CD4-positive, CD25-positive, alpha-beta regulatory T cell (primary cell): ENCODE results near the gene PCDHB10. TPM values are rescaled to one million over a fixed set of nuclear protein-coding genes. Genes with fewer than 3 reads are reported as not detected.
"Not testable (repeated sequence)": the region's sequence is repeated elsewhere in the genome, so short reads cannot be mapped to it uniquely, and the experiment has no call there.

Experiments used
- ATAC-seq, 2 donors: fragments of 150-1000 bp; cut with Tn5 transposase; one replicate each; pipeline ENCODE4 v1.10.0; 2021; ENCODE audit warnings: low read depth in 2 of 2, moderate number of reproducible peaks in 2 of 2, moderate library complexity in 1 of 2
- DNase-seq, 3 donors: peaks; one replicate each; pipeline versions ENCODE4 v3.0.0 to v3.0.0-alpha.2; 2012 to 2022; ENCODE audit warnings: mixed read lengths in 1 of 3
- H3K27ac ChIP-seq: one replicate; pipeline ENCODE4 v1.7.0; 2013; ENCODE audit warnings: mild to moderate bottlenecking, low read length; ENCODE audit not compliant: insufficient read depth, poor library complexity, severe bottlenecking
- H3K27me3 ChIP-seq: one replicate; pipeline ENCODE4 v1.7.0; 2013; ENCODE audit warnings: low read length; ENCODE audit not compliant: control insufficient read depth, insufficient read depth
- H3K36me3 ChIP-seq: one replicate; pipeline ENCODE4 v1.7.0; 2013; ENCODE audit warnings: mild to moderate bottlenecking, low read length, moderate library complexity; ENCODE audit not compliant: control insufficient read depth, insufficient read depth
- H3K4me1 ChIP-seq: 2 replicates; pipeline ENCODE4 v1.7.0; 2013; ENCODE audit warnings: mild to moderate bottlenecking, low read length; ENCODE audit not compliant: insufficient read depth, control insufficient read depth, poor library complexity, severe bottlenecking
- H3K4me3 ChIP-seq: one replicate; pipeline ENCODE4 v1.7.0; 2013; ENCODE audit warnings: low read depth, mild to moderate bottlenecking, low read length, moderate library complexity
- H3K9me3 ChIP-seq, 2 experiments: 1 replicate in 1 of 2; 2 replicates in 1 of 2; pipeline ENCODE4 v1.7.0; 2013; ENCODE audit warnings: low read length in 2 of 2, mild to moderate bottlenecking in 1 of 2, moderate library complexity in 1 of 2; ENCODE audit not compliant: control insufficient read depth in 2 of 2
- H3K27ac Mint-ChIP-seq, 3 donors: one replicate each; pipeline ENCODE4 v1.8.0; 2020 to 2022; ENCODE audit warnings: mild to moderate bottlenecking in 3 of 3, mixed read lengths in 3 of 3, moderate library complexity in 2 of 3
- H3K27me3 Mint-ChIP-seq: one replicate; pipeline ENCODE4 v1.8.0; 2022; ENCODE audit warnings: mild to moderate bottlenecking, mixed read lengths
- H3K36me3 Mint-ChIP-seq: one replicate; pipeline ENCODE4 v1.8.0; 2020; ENCODE audit warnings: mixed read lengths
- H3K4me1 Mint-ChIP-seq, 4 donors: one replicate each; pipeline ENCODE4 v1.8.0; 2020 to 2022; ENCODE audit warnings: mixed read lengths in 4 of 4, mild to moderate bottlenecking in 1 of 4
- H3K4me3 Mint-ChIP-seq, 4 donors: one replicate each; pipeline ENCODE4 v1.8.0; 2020 to 2022; ENCODE audit warnings: mild to moderate bottlenecking in 4 of 4, mixed read lengths in 4 of 4, moderate library complexity in 3 of 4
- H3K9me3 Mint-ChIP-seq, 7 donors: one replicate each; pipeline ENCODE4 v1.8.0; 2020 to 2022; ENCODE audit warnings: mixed read lengths in 7 of 7, mild to moderate bottlenecking in 3 of 7, moderate library complexity in 2 of 7
- polyA plus RNA-seq, 4 donors: library from polyadenylated mRNA; unstranded; fragments of 300-500 nt; fragmentation: Illumina TruSeq; gene quantifications; one replicate each; pipeline ENCODE4 v1.2.3, GENCODE V29; 2021
- total RNA-seq: library from RNA; stranded (reverse); gene quantifications from one replicate; pipeline ENCODE4 v1.2.3, GENCODE V29; 2022

The PCDHB10 gene
- total and polyA plus RNA-seq, 5 donors from 2014 or later = not detected

GRCh38 chr5:141179876-141180275, 12.3 kb upstream of the PCDHB10 start:
- not testable (repeated sequence) for H3K4me1 ChIP-seq, H3K27ac ChIP-seq, H3K4me3 ChIP-seq, DNase-seq, H3K9me3 ChIP-seq, H3K27me3 ChIP-seq, H3K36me3 Mint-ChIP-seq, H3K4me3 Mint-ChIP-seq, H3K27me3 Mint-ChIP-seq, H3K27ac Mint-ChIP-seq, H3K4me1 Mint-ChIP-seq, ATAC-seq, H3K36me3 ChIP-seq
- peaks cover 0 to 19% (median 6%) of the 10 kb centered on the region in 7 donors for H3K9me3 Mint-ChIP-seq

DNA sequence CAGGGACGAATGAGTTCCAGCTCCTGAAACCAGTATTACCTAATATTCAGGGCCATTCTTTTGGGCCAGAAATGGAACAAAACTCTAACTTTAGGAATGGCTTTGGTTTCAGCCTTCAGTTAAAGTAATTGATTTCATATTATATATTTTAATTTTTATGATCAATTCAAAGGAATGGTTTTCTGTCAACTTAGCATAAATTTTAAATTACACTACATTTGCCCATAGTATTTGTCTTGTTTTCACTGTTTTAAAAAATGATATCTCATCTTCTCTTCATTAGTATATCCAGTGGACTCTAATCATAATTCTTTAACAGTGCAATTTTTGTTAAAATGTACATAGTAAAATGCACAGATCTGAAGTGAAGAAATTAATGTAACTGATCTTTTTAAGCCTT, 11.8 kb upstream of the PCDHB10 start:
- Mint-ChIP-seq H3K27me3 (peaks cover 4% of the 10 kb centered on the region), H3K4me3 (no peak overlapping the region), H3K36me3 (peaks cover 6% of the 10 kb centered on the region), H3K4me1 (no peaks in the 10 kb centered on the region), H3K9me3 (peaks cover 0 to 19% (median 6%) of the 10 kb centered on the region in 7 donors), H3K27ac (no peak overlapping the region)
- Histone ChIP-seq H3K4me1 (no peaks in the 10 kb centered on the region), H3K4me3 (no peak overlapping the region), H3K27ac (no peak overlapping the region), H3K9me3 (no peaks in the 10 kb centered on the region), H3K36me3 (no peaks in the 10 kb centered on the region), H3K27me3 (peaks cover 9% of the 10 kb centered on the region)
- no peak for DNase-seq
- no peak for ATAC-seq

GRCh38 chr5:141182248-141182647, 9.9 kb upstream of the PCDHB10 start, which contains the start of gene PCDHB16:
PCDHB16 (plus strand) TSS chr5:141182387; CDS start chr5:141182560, 173 bp downstream.
- Mint-ChIP-seq H3K4me3 (no peak within 1 kb of the TSS), H3K4me1 (peaks cover 0 to 6% (median 2%) of the 10 kb centered on the region in 4 donors), H3K27ac (no peak within 1 kb of the TSS), H3K9me3 (peaks cover 0 to 27% (median 8%) of the 10 kb centered on the region in 7 donors), H3K36me3 (peaks cover 6% of the 10 kb centered on the region), H3K27me3 (peaks cover 14% of the 10 kb centered on the region)
- DNase-seq (no peak), ATAC-seq (no peak)
- Histone ChIP-seq H3K4me3 (no peak within 1 kb of the TSS), H3K9me3 (no peaks in the 10 kb centered on the region), H3K27me3 (peaks cover 6% of the 10 kb centered on the region), H3K4me1 (no peaks in the 10 kb centered on the region), H3K36me3 (no peaks in the 10 kb centered on the region), H3K27ac (no peak within 1 kb of the TSS)

DNA sequence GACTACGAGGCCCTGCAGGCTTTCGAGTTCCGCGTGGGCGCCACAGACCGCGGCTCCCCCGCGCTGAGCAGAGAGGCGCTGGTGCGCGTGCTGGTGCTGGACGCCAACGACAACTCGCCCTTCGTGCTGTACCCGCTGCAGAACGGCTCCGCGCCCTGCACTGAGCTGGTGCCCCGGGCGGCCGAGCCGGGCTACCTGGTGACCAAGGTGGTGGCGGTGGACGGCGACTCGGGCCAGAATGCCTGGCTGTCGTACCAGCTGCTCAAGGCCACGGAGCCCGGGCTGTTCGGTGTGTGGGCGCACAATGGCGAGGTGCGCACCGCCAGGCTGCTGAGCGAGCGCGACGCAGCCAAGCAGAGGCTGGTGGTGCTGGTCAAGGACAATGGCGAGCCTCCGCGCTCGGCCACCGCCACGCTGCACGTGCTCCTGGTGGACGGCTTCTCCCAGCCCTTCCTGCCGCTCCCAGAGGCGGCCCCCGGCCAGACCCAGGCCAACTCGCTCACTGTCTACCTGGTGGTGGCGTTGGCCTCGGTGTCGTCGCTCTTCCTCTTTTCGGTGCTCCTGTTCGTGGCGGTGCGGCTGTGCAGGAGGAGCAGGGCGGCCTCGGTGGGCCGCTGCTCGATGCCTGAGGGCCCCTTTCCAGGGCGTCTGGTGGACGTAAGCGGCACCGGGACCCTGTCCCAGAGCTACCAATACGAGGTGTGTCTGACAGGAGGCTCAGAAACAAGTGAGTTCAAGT, 7.9 kb upstream of the PCDHB10 start:
- not testable (repeated sequence) for H3K27ac ChIP-seq, H3K9me3 ChIP-seq, H3K36me3 Mint-ChIP-seq, H3K4me3 ChIP-seq, H3K27me3 ChIP-seq, ATAC-seq, H3K4me3 Mint-ChIP-seq, DNase-seq, H3K4me1 ChIP-seq, H3K4me1 Mint-ChIP-seq, H3K36me3 ChIP-seq, H3K27ac Mint-ChIP-seq
- peaks cover 0 to 31% (median 12%) of the 10 kb centered on the region in 7 donors for H3K9me3 Mint-ChIP-seq
- peaks cover 19% of the 10 kb centered on the region for H3K27me3 Mint-ChIP-seq

DNA sequence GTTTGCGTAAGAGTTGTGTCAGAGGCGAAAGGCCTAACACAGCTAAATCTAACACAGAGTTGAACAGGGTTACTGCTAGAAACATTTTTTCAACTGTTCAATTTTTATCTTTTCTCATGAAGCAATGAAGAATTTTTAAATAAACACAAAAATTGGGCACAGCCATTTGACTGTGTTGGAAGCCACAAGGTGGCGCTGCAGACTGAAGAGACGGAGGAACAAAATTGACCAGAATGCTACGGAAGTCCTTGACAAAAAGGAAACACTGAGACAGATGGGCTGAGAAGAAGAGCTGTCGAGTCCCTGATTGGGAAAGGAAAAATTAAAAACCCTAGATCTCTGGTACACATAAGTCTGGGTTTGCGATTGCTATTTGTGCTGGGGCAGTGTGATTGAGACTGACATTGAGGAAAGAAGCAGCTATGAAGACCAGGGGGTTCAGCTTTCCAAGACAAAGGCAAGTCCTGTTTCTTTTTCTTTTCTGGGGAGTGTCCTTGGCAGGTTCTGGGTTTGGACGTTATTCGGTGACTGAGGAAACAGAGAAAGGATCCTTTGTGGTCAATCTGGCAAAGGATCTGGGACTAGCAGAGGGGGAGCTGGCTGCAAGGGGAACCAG, 5.1 kb upstream of the PCDHB10 start, which contains the start of gene PCDHB9:
Gene PCDHB9 (plus strand): TSS at position 265 of the 616 bp plus-strand sequence. CDS start 158 bp downstream, at position 423.
- H3K9me3 ChIP-seq = peaks cover 0 to 2% of the 10 kb centered on the region in 2 experiments
- Mint-ChIP-seq H3K27me3 (peaks cover 21% of the 10 kb centered on the region), H3K27ac (no peak within 1 kb of the TSS), H3K9me3 (peaks cover 0 to 39% (median 14%) of the 10 kb centered on the region in 7 donors), H3K4me3 (peak within 1 kb of the TSS in 2 of 4 donors; percentile 12 to 49), H3K4me1 (peaks cover 0 to 11% (median 2%) of the 10 kb centered on the region in 4 donors), H3K36me3 (peaks cover 14% of the 10 kb centered on the region)
- no peaks in the 10 kb centered on the region for H3K36me3 ChIP-seq
- peak within 1 kb of the TSS; percentile 27 for H3K4me3 ChIP-seq
- no peaks in the 10 kb centered on the region for H3K4me1 ChIP-seq
- DNase-seq (peak in 2 of 3 donors; percentile 9 to 13), ATAC-seq (no peak)
- no peak within 1 kb of the TSS for H3K27ac ChIP-seq
- peaks cover 3% of the 10 kb centered on the region for H3K27me3 ChIP-seq

DNA sequence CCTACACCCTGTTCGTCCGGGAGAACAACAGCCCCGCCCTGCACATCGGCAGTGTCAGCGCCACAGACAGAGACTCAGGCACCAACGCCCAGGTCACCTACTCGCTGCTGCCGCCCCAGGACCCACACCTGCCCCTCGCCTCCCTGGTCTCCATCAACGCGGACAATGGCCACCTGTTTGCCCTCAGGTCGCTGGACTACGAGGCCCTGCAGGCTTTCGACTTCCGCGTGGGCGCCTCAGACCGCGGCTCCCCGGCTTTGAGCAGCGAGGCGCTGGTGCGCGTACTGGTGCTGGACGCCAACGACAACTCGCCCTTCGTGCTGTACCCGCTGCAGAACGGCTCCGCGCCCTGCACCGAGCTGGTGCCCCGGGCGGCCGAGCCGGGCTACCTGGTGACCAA, 3.5 kb upstream of the PCDHB10 start:
- not testable (repeated sequence) for H3K4me3 ChIP-seq, H3K27me3 ChIP-seq, H3K9me3 ChIP-seq, H3K4me1 ChIP-seq, DNase-seq, H3K27ac ChIP-seq, H3K4me3 Mint-ChIP-seq, H3K36me3 ChIP-seq, ATAC-seq, H3K27ac Mint-ChIP-seq
- peaks cover 14% of the 10 kb centered on the region for H3K36me3 Mint-ChIP-seq
- H3K27me3 Mint-ChIP-seq = peaks cover 20% of the 10 kb centered on the region
- H3K4me1 Mint-ChIP-seq = peaks cover 0 to 11% (median 2%) of the 10 kb centered on the region in 4 donors
- H3K9me3 Mint-ChIP-seq = peaks cover 0 to 39% (median 10%) of the 10 kb centered on the region in 7 donors

DNA sequence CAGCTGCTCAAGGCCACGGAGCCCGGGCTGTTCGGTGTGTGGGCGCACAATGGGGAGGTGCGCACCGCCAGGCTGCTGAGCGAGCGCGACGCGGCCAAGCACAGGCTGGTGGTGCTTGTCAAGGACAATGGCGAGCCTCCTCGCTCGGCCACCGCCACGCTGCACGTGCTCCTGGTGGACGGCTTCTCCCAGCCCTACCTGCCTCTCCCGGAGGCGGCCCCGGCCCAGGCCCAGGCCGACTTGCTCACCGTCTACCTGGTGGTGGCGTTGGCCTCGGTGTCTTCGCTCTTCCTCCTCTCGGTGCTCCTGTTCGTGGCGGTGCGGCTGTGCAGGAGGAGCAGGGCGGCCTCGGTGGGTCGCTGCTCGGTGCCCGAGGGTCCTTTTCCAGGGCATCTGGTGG, 3.0 kb upstream of the PCDHB10 start:
- not testable (repeated sequence) for H3K9me3 ChIP-seq, DNase-seq, H3K4me1 ChIP-seq, H3K4me3 Mint-ChIP-seq, ATAC-seq, H3K27me3 ChIP-seq, H3K27ac Mint-ChIP-seq, H3K4me3 ChIP-seq, H3K36me3 ChIP-seq, H3K27ac ChIP-seq
- Mint-ChIP-seq H3K4me1 (peaks cover 0 to 11% (median 2%) of the 10 kb centered on the region in 4 donors), H3K27me3 (peaks cover 20% of the 10 kb centered on the region), H3K9me3 (peaks cover 0 to 38% (median 10%) of the 10 kb centered on the region in 7 donors), H3K36me3 (peaks cover 14% of the 10 kb centered on the region)
